HCT116 (cell line): Measurements from ENCODE around the gene SNAPC1. TPM values are rescaled to one million over a fixed set of nuclear protein-coding genes. Genes with fewer than 3 reads are reported as not detected.

Experiments used
- ATAC-seq: fragments of 200-7000 bp; cut with Tn5 transposase; 2 replicates; pipeline ENCODE4 v1.9.1; 2020; ENCODE audit warnings: mild to moderate bottlenecking, moderate library complexity
- BruUV-seq: library from RNA; stranded (reverse); fragments of 400-500 nt; replicated peaks from 2 replicates; lab custom pipeline; 2021; lab: Mats Ljungman, UMichigan
- CTCF ChIA-PET: fragments of 300-600 bp; sonication (Branson Sonifier 250); formaldehyde crosslinking; loops from one replicate; lab custom pipeline; 2021; ENCODE audit warnings: antibody characterized with exemption; lab: Charles Lee
- POLR2A ChIA-PET: fragments of 300-600, 350-600 bp; sonication (Branson Sonifier 250); formaldehyde crosslinking; loops from one replicate; lab custom pipeline; 2021; ENCODE audit warnings: antibody characterized with exemption; lab: Charles Lee
- RAD21 ChIA-PET, 2 experiments: fragments of 300-600 bp; sonication (Branson Sonifier 250); formaldehyde crosslinking; loops; one replicate each; lab custom pipeline; 2023; ENCODE audit warnings: low total read pairs in 2 of 2; ENCODE audit not compliant: uncharacterized antibody in 2 of 2, unreplicated experiment in 2 of 2, low non-redundant PET in 1 of 2; lab: Charles Lee
- DNase-seq: peaks from one replicate; pipeline ENCODE4 v3.0.0-alpha.2; 2010; ENCODE audit warnings: low read depth, low spot score
- H2AFZ ChIP-seq: fragments of 200-600 bp; shearing (Covaris generic), sonication (generic); 2 replicates; pipeline ENCODE4 v1.6.1; 2017; ENCODE audit warnings: low read depth, mixed run types, mixed read lengths, antibody characterized with exemption, low read length; ENCODE audit not compliant: poor library complexity, severe bottlenecking
- H3K27ac ChIP-seq: 2 replicates; pipeline ENCODE4 v1.5.1; 2012; ENCODE audit warnings: low read depth, low read length
- H3K27me3 ChIP-seq: fragments of 200-600 bp; sonication (generic); 2 replicates; pipeline ENCODE4 v1.6.1; 2016; ENCODE audit warnings: mixed run types, low read length, mixed read lengths; ENCODE audit not compliant: insufficient read depth
- H3K36me3 ChIP-seq, 2 experiments: fragments of 200-500 bp in 1 of 2; fragments of 200-600 bp in 1 of 2; sonication (Bioruptor generic) in 1 of 2; sonication (generic) in 1 of 2; 2 replicates each; pipeline versions ENCODE4 v1.5.1 to v1.6.1; 2014 to 2016; ENCODE audit warnings: low read length in 2 of 2, inconsistent platforms in 1 of 2, mixed read lengths in 1 of 2, mixed run types in 1 of 2; ENCODE audit not compliant: insufficient read depth in 2 of 2, control insufficient read depth in 1 of 2
- H3K4me1 ChIP-seq, 2 experiments: fragments of 200-600 bp in 1 of 2; sonication (generic) in 1 of 2; 2 replicates each; pipeline versions ENCODE4 v1.5.1 to v1.6.1; 2012 to 2017; ENCODE audit warnings: low read length in 2 of 2, inconsistent platforms in 1 of 2, mild to moderate bottlenecking in 1 of 2, mixed read lengths in 1 of 2, mixed run types in 1 of 2, moderate library complexity in 1 of 2; ENCODE audit not compliant: insufficient read depth in 2 of 2, control insufficient read depth in 1 of 2
- H3K4me2 ChIP-seq: fragments of 200-600 bp; sonication (generic); 2 replicates; pipeline ENCODE4 v1.6.1; 2017; ENCODE audit warnings: mixed run types, low read length, mixed read lengths
- H3K4me3 ChIP-seq, 2 experiments: fragments of 200-600 bp in 1 of 2; sonication (generic) in 1 of 2; replicated peaks in 1 of 2; 2 replicates each; pipeline ENCODE4 v1.5.1; 2011 to 2016; ENCODE audit warnings: low read length in 2 of 2, control low read depth in 1 of 2, low read depth in 1 of 2, mild to moderate bottlenecking in 1 of 2, mixed read lengths in 1 of 2, mixed run types in 1 of 2
- H3K79me2 ChIP-seq: fragments of 200-600 bp; sonication (generic); 2 replicates; pipeline ENCODE4 v1.6.1; 2017; ENCODE audit warnings: mild to moderate bottlenecking, mixed run types, low read length, moderate library complexity, mixed read lengths; ENCODE audit not compliant: insufficient read depth
- H3K9ac ChIP-seq: fragments of 200-600 bp; sonication (generic); 2 replicates; pipeline ENCODE4 v1.6.1; 2016; ENCODE audit warnings: low read length, mixed read lengths
- H3K9me2 ChIP-seq: fragments of 200-600 bp; sonication (generic), shearing (Covaris generic); 2 replicates; pipeline ENCODE4 v1.6.1; 2017; ENCODE audit warnings: mixed run types, mild to moderate bottlenecking, moderate library complexity; ENCODE audit not compliant: insufficient read depth
- H3K9me3 ChIP-seq, 2 experiments: fragments of 200-500 bp in 1 of 2; fragments of 200-600 bp in 1 of 2; sonication (Bioruptor generic) in 1 of 2; sonication (generic) in 1 of 2; 2 replicates each; pipeline ENCODE4 v1.6.1; 2014 to 2017; ENCODE audit warnings: low read length in 2 of 2, mixed read lengths in 2 of 2, inconsistent platforms in 1 of 2, low read depth in 1 of 2, mild to moderate bottlenecking in 1 of 2, mixed run types in 1 of 2, moderate library complexity in 1 of 2; ENCODE audit not compliant: control insufficient read depth in 1 of 2, insufficient read depth in 1 of 2
- H4K20me1 ChIP-seq: fragments of 200-600 bp; sonication (generic), shearing (Covaris generic); 2 replicates; pipeline ENCODE4 v1.6.1; 2017; ENCODE audit warnings: mixed run types, mild to moderate bottlenecking, moderate library complexity; ENCODE audit not compliant: insufficient read depth
- CEBPB ChIP-seq: IDR thresholded peaks from 2 replicates; pipeline ENCODE4 v1.6.1; 2012; ENCODE audit warnings: low read depth
- ELF1 ChIP-seq: IDR thresholded peaks from 2 replicates; pipeline ENCODE4 v1.6.1; 2012; ENCODE audit warnings: low read depth, borderline replicate concordance
- EZH2 ChIP-seq: fragments of 200-600 bp; sonication (generic); IDR thresholded peaks from 2 replicates; pipeline ENCODE4 v1.6.1; 2017; ENCODE audit warnings: antibody characterized with exemption, mixed run types
- FOSL1 ChIP-seq: IDR thresholded peaks from 2 replicates; pipeline ENCODE4 v1.6.1; 2012; ENCODE audit warnings: low read depth
- JUND ChIP-seq: IDR thresholded peaks from 2 replicates; pipeline ENCODE4 v1.6.1; 2012
- POLR2A ChIP-seq: IDR thresholded peaks from 2 replicates; pipeline ENCODE4 v1.7.0; 2011; ENCODE audit warnings: borderline replicate concordance; ENCODE audit not compliant: insufficient read depth, insufficient read length; ENCODE audit errors: extremely low read depth
- POLR2AphosphoS5 ChIP-seq: IDR thresholded peaks from 2 replicates; pipeline ENCODE4 v1.6.1; 2011; ENCODE audit warnings: mild to moderate bottlenecking, low read depth, low read length, moderate library complexity
- RAD21 ChIP-seq: IDR thresholded peaks from 2 replicates; pipeline ENCODE4 v1.6.1; 2012; ENCODE audit warnings: low read depth, mild to moderate bottlenecking
- SIN3A ChIP-seq: IDR thresholded peaks from 2 replicates; pipeline ENCODE4 v1.6.1; 2012; ENCODE audit warnings: low read depth
- SP1 ChIP-seq: IDR thresholded peaks from 2 replicates; pipeline ENCODE4 v1.6.1; 2012; ENCODE audit warnings: low read depth
- SRF ChIP-seq: IDR thresholded peaks from 2 replicates; pipeline ENCODE4 v1.6.1; 2012; ENCODE audit warnings: low read depth
- TCF7L2 ChIP-seq: IDR thresholded peaks from 2 replicates; pipeline ENCODE4 v1.7.0; 2011; ENCODE audit warnings: borderline replicate concordance, inconsistent platforms; ENCODE audit not compliant: insufficient read depth, insufficient read length; ENCODE audit errors: extremely low read depth
- YY1 ChIP-seq: IDR thresholded peaks from 2 replicates; pipeline ENCODE4 v1.6.1; 2011; ENCODE audit warnings: low read length, low read depth, moderate library complexity, mild to moderate bottlenecking; ENCODE audit not compliant: insufficient replicate concordance; ENCODE audit errors: extremely low read depth
- ZNF274 ChIP-seq: fragments of 200-500 bp; sonication (Bioruptor generic); IDR thresholded peaks from 2 replicates; pipeline ENCODE4 v1.6.1; 2014; ENCODE audit warnings: mild to moderate bottlenecking, low read depth, low read length, inconsistent platforms
- intact Hi-C: fragments of 100-400 bp; cut with micrococcal nuclease; formaldehyde crosslinking; loops from 2 replicates; pipeline ENCODE4 v1.10.0; 2022
- total RNA-seq: library from RNA; stranded (reverse); gene quantifications from one replicate; pipeline ENCODE4 v1.2.1, GENCODE V29; 2021; ENCODE audit not compliant: unreplicated experiment
- TF ChIP-seq, protein P1 (sequence below): IDR thresholded peaks from 2 replicates; pipeline ENCODE4 v1.6.1; 2012
- TF ChIP-seq, protein P2 (sequence below), 3 experiments: fragments of 200-600 bp in 1 of 3; sonication (generic) in 1 of 3; IDR thresholded peaks in 2 of 3; conservative IDR thresholded peaks in 1 of 3; 2 replicates each; pipeline ENCODE4 v1.5.1; 2012 to 2017; ENCODE audit warnings: low read depth in 2 of 3, low read length in 2 of 3, antibody characterized with exemption in 1 of 3, borderline replicate concordance in 1 of 3, control low read depth in 1 of 3, mild to moderate bottlenecking in 1 of 3, mixed read lengths in 1 of 3, mixed run types in 1 of 3, moderate library complexity in 1 of 3; ENCODE audit not compliant: insufficient read depth in 1 of 3
- TF ChIP-seq, protein P3 (sequence below): IDR thresholded peaks from 2 replicates; pipeline ENCODE4 v1.6.1; 2012; ENCODE audit warnings: low read depth
- TF ChIP-seq, protein P4 (sequence below): IDR thresholded peaks from 2 replicates; pipeline ENCODE4 v1.6.1; 2011; ENCODE audit warnings: mild to moderate bottlenecking, low read length, moderate library complexity; ENCODE audit not compliant: insufficient replicate concordance; ENCODE audit errors: extremely low read depth

SNAPC1 gene
- total RNA-seq, 1 experiment from 2014 or later: 8.2 TPM

DNA sequence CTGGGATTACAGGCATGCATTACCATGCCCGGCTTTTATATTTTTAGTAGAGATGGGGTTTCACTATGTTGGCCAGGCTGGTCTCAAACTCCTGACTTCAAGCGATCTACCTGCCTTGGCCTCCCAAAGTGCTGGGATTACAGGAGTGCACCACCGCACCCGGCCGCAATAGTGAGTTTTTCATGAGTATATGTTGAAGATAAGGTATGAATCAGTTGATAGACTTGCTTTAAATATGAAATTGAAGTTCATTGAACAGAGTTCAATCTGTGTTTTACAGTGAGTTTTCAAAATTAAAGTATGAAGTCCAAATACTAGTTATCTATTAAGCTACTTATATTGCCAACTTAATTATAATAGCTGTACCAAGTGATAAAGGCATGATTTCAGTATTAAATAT, 35.1 kb downstream of the SNAPC1 start:
- no TSS peak for BruUV-seq

More for the DNA sequence above, 35.1 kb downstream of the SNAPC1 start:
- POLR2A ChIA-PET: no interaction called here
- CTCF ChIA-PET: no interaction called here
- H3K9me2 ChIP-seq: no peaks in the 10 kb centered on the region
- RAD21 ChIA-PET: no interaction called here
- no peak overlapping the region for H3K27ac ChIP-seq
- H3K4me2 ChIP-seq: no peak overlapping the region
- H3K4me1 ChIP-seq: no peaks in the 10 kb centered on the region
- no peak overlapping the region for H3K9ac ChIP-seq
- peaks cover 0 to 11% of the 10 kb centered on the region in 2 experiments; a peak in 2 of 4 replicates for H3K36me3 ChIP-seq
- TF ChIP-seq, protein P1, sequence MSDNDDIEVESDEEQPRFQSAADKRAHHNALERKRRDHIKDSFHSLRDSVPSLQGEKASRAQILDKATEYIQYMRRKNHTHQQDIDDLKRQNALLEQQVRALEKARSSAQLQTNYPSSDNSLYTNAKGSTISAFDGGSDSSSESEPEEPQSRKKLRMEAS: no peak
- no peak for TF ChIP-seq TCF7L2
- no peak for TF ChIP-seq FOSL1
- no peak for TF ChIP-seq SP1
- TF ChIP-seq JUND: no peak
- TF ChIP-seq RAD21: no peak
- no peak for TF ChIP-seq ELF1
- TF ChIP-seq, protein P2, sequence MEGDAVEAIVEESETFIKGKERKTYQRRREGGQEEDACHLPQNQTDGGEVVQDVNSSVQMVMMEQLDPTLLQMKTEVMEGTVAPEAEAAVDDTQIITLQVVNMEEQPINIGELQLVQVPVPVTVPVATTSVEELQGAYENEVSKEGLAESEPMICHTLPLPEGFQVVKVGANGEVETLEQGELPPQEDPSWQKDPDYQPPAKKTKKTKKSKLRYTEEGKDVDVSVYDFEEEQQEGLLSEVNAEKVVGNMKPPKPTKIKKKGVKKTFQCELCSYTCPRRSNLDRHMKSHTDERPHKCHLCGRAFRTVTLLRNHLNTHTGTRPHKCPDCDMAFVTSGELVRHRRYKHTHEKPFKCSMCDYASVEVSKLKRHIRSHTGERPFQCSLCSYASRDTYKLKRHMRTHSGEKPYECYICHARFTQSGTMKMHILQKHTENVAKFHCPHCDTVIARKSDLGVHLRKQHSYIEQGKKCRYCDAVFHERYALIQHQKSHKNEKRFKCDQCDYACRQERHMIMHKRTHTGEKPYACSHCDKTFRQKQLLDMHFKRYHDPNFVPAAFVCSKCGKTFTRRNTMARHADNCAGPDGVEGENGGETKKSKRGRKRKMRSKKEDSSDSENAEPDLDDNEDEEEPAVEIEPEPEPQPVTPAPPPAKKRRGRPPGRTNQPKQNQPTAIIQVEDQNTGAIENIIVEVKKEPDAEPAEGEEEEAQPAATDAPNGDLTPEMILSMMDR (IDR thresholded peaks at IDR 0.05 in 2 of 3, conservative IDR thresholded peaks at IDR 0.05 in 1 of 3; ENCODE audit: borderline replicate concordance in 1 of 3, insufficient read depth in 1 of 3, low read depth in 2 of 3, low read length in 2 of 3): no peak
- TF ChIP-seq EZH2: no peak
- no peak for TF ChIP-seq YY1
- TF ChIP-seq POLR2AphosphoS5: no peak
- TF ChIP-seq, protein P3, sequence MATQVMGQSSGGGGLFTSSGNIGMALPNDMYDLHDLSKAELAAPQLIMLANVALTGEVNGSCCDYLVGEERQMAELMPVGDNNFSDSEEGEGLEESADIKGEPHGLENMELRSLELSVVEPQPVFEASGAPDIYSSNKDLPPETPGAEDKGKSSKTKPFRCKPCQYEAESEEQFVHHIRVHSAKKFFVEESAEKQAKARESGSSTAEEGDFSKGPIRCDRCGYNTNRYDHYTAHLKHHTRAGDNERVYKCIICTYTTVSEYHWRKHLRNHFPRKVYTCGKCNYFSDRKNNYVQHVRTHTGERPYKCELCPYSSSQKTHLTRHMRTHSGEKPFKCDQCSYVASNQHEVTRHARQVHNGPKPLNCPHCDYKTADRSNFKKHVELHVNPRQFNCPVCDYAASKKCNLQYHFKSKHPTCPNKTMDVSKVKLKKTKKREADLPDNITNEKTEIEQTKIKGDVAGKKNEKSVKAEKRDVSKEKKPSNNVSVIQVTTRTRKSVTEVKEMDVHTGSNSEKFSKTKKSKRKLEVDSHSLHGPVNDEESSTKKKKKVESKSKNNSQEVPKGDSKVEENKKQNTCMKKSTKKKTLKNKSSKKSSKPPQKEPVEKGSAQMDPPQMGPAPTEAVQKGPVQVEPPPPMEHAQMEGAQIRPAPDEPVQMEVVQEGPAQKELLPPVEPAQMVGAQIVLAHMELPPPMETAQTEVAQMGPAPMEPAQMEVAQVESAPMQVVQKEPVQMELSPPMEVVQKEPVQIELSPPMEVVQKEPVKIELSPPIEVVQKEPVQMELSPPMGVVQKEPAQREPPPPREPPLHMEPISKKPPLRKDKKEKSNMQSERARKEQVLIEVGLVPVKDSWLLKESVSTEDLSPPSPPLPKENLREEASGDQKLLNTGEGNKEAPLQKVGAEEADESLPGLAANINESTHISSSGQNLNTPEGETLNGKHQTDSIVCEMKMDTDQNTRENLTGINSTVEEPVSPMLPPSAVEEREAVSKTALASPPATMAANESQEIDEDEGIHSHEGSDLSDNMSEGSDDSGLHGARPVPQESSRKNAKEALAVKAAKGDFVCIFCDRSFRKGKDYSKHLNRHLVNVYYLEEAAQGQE: no peak
- no peak for TF ChIP-seq ZNF274
- no peak for TF ChIP-seq CEBPB
- TF ChIP-seq, protein P4, sequence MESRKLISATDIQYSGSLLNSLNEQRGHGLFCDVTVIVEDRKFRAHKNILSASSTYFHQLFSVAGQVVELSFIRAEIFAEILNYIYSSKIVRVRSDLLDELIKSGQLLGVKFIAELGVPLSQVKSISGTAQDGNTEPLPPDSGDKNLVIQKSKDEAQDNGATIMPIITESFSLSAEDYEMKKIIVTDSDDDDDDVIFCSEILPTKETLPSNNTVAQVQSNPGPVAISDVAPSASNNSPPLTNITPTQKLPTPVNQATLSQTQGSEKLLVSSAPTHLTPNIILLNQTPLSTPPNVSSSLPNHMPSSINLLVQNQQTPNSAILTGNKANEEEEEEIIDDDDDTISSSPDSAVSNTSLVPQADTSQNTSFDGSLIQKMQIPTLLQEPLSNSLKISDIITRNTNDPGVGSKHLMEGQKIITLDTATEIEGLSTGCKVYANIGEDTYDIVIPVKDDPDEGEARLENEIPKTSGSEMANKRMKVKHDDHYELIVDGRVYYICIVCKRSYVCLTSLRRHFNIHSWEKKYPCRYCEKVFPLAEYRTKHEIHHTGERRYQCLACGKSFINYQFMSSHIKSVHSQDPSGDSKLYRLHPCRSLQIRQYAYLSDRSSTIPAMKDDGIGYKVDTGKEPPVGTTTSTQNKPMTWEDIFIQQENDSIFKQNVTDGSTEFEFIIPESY: no peak
- no peak for TF ChIP-seq SIN3A
- TF ChIP-seq SRF: no peak
- no peak for TF ChIP-seq POLR2A
- TF ChIP-seq, all 23 proteins: peak for 0
- ATAC-seq: no peak
- Histone ChIP-seq H4K20me1 (no peaks in the 10 kb centered on the region), H3K27me3 (no peaks in the 10 kb centered on the region), H3K79me2 (no peaks in the 10 kb centered on the region), H3K9me3 (no peaks in the 10 kb centered on the region), H2AFZ (no peak overlapping the region), H3K4me3 (no peak overlapping the region)
- no peak for DNase-seq
- intact Hi-C loops: no loop called here
